ENCODE results near the gene CAMKK1. TPM values are rescaled to one million over a fixed set of nuclear protein-coding genes. Genes with fewer than 3 reads are reported as not detected.

CAMKK1 gene
- polyA plus RNA-seq, 1 of the 3 experiments (the other 2 are of a cell fraction), result 6.8 TPM

- Histone ChIP-seq H2AFZ (ENCODE audit: low read depth) (no peak overlapping the region), H3K36me3 (replicated peaks in 1 of 2; ENCODE audit: control insufficient read depth in 1 of 2, insufficient read depth in 2 of 2, low read length in 1 of 2) (peaks cover 4% of the 10 kb centered on the region in 2 experiments), H3K9me3 (no peaks in the 10 kb centered on the region), H3K4me1 (ENCODE audit: control insufficient read depth in 1 of 2, insufficient read depth in 2 of 2, low read depth in 1 of 2, low read length in 1 of 2) (peaks cover 3 to 9% of the 10 kb centered on the region in 2 experiments; a peak in 3 of 4 replicates), H3K9ac (no peak overlapping the region), H3K27me3 (ENCODE audit: insufficient read depth) (no peaks in the 10 kb centered on the region), H3K79me2 (ENCODE audit: insufficient read depth) (peaks cover 26% of the 10 kb centered on the region), H3K9me2 (no peaks in the 10 kb centered on the region), H3K4me3 (ENCODE audit: low read depth in 2 of 2, low read length in 1 of 2) (no peak overlapping the region), H3K4me2 (no peak overlapping the region), H4K20me1 (ENCODE audit: insufficient read depth) (peaks cover 16% of the 10 kb centered on the region), H3K27ac (ENCODE audit: low read depth in 2 of 2, low read length in 1 of 2) (no peak overlapping the region), H3F3A (replicated peaks; ENCODE audit: insufficient read depth) (no peaks in the 10 kb centered on the region)
- ChIA-PET POLR2A (no interaction called here), CTCF (interaction anchor here (1.3 to 9.7 kb wide), 4 partner anchors 9 to 111 kb away, joined by 5 to 74 read pairs (median 27); no protein-coding TSS in a partner anchor)
- WGBS (ENCODE audit: low lambda C conversion rate), result 94% methylated on average over 9 of the region's 9 CpGs
- no peak for DNase-seq
- TF ChIP-seq EP300 (IDR thresholded peaks at IDR 0.05; ENCODE audit: borderline replicate concordance in 1 of 2, low read depth in 1 of 2, low read length in 1 of 2) (no peak), FOXM1 (IDR thresholded peaks at IDR 0.05; ENCODE audit: low read depth) (no peak), RXRA (IDR thresholded peaks at IDR 0.05; ENCODE audit: borderline replicate concordance, low read depth) (no peak), TEAD4 (IDR thresholded peaks at IDR 0.05; ENCODE audit: borderline replicate concordance, insufficient read depth) (no peak), RAD21 (IDR thresholded peaks at IDR 0.05; ENCODE audit: low read length) (no peak), GABPA (IDR thresholded peaks at IDR 0.05; ENCODE audit: low read depth) (no peak), TAF1 (IDR thresholded peaks at IDR 0.05; ENCODE audit: borderline replicate concordance, low read depth, low read length) (no peak), SMC3 (IDR thresholded peaks at IDR 0.05; ENCODE audit: low read depth, low read length) (no peak), CTCF (IDR thresholded peaks at IDR 0.05) (no peak), YY1 (IDR thresholded peaks at IDR 0.05; ENCODE audit: low read depth) (no peak), MEF2A (IDR thresholded peaks at IDR 0.05; ENCODE audit: borderline replicate concordance, low read depth) (no peak), JUND (IDR thresholded peaks at IDR 0.05) (no peak), GATA2 (CRISPR knock-in tag; IDR thresholded peaks at IDR 0.05) (no peak), FOSL2 (IDR thresholded peaks at IDR 0.05; ENCODE audit: borderline replicate concordance, low read depth) (no peak), MAX (IDR thresholded peaks at IDR 0.05; ENCODE audit: low read depth) (no peak), RCOR1 (IDR thresholded peaks at IDR 0.05; ENCODE audit: low read length) (no peak), FOXJ3 (CRISPR knock-in tag; IDR thresholded peaks at IDR 0.05) (no peak), MXI1 (IDR thresholded peaks at IDR 0.05; ENCODE audit: low read depth, low read length) (no peak)
- TF ChIP-seq, protein P1, sequence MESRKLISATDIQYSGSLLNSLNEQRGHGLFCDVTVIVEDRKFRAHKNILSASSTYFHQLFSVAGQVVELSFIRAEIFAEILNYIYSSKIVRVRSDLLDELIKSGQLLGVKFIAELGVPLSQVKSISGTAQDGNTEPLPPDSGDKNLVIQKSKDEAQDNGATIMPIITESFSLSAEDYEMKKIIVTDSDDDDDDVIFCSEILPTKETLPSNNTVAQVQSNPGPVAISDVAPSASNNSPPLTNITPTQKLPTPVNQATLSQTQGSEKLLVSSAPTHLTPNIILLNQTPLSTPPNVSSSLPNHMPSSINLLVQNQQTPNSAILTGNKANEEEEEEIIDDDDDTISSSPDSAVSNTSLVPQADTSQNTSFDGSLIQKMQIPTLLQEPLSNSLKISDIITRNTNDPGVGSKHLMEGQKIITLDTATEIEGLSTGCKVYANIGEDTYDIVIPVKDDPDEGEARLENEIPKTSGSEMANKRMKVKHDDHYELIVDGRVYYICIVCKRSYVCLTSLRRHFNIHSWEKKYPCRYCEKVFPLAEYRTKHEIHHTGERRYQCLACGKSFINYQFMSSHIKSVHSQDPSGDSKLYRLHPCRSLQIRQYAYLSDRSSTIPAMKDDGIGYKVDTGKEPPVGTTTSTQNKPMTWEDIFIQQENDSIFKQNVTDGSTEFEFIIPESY (IDR thresholded peaks at IDR 0.05; ENCODE audit: borderline replicate concordance, low read depth), result no peak
- TF ChIP-seq, protein P2, sequence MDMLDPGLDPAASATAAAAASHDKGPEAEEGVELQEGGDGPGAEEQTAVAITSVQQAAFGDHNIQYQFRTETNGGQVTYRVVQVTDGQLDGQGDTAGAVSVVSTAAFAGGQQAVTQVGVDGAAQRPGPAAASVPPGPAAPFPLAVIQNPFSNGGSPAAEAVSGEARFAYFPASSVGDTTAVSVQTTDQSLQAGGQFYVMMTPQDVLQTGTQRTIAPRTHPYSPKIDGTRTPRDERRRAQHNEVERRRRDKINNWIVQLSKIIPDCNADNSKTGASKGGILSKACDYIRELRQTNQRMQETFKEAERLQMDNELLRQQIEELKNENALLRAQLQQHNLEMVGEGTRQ (IDR thresholded peaks at IDR 0.05; ENCODE audit: borderline replicate concordance, low read depth, low read length), result no peak
These were observed 44.5 kb downstream of the CAMKK1 start for GRCh38 chr17:3848229-3848835.
